AG09309 (cell line): ENCODE data around the gene HTN3.
"Not testable (repeated sequence)": the region's sequence is repeated elsewhere in the genome, so short reads cannot be mapped to it uniquely, and the experiment has no call there.

Source experiments
- DNase-seq: peaks from one replicate; pipeline ENCODE4 v3.0.0-alpha.2; 2010; ENCODE audit warnings: low read depth
- H3K4me3 ChIP-seq: 2 replicates; pipeline ENCODE4 v1.5.1; 2011; ENCODE audit warnings: mild to moderate bottlenecking, low read depth, low read length, moderate library complexity; ENCODE audit not compliant: control insufficient read depth
- CTCF ChIP-seq: IDR thresholded peaks from 2 replicates; pipeline ENCODE4 v1.5.1; 2011; ENCODE audit warnings: mild to moderate bottlenecking, low read depth, low read length, inconsistent platforms; ENCODE audit not compliant: insufficient read depth, control insufficient read depth; ENCODE audit errors: missing control alignments

HTN3 gene

GRCh38 chr4:70000711-70001110 is 27.5 kb upstream of the HTN3 start:
- no peak for TF ChIP-seq CTCF
- H3K4me3 ChIP-seq, result no peak overlapping the region
- no peak for DNase-seq

- no peak for DNase-seq
- no peak for TF ChIP-seq CTCF
- no peak overlapping the region for H3K4me3 ChIP-seq
These were observed 25.8 kb upstream of the HTN3 start for GRCh38 chr4:70002507-70002906.

- H3K4me3 ChIP-seq, result no peak overlapping the region
- no peak for TF ChIP-seq CTCF
- no peak for DNase-seq
These were observed 19.5 kb upstream of the HTN3 start for GRCh38 chr4:70008771-70009170.

GRCh38 chr4:70019006-70019405 is 9.3 kb upstream of the HTN3 start:
- DNase-seq, H3K4me3 ChIP-seq: not testable (repeated sequence)

- DNase-seq, result no peak
- H3K4me3 ChIP-seq, result no peak overlapping the region
- TF ChIP-seq CTCF, result no peak
These were observed 5.0 kb upstream of the HTN3 start for GRCh38 chr4:70023218-70023617.

- no peak for TF ChIP-seq CTCF
- H3K4me3 ChIP-seq, result no peak overlapping the region
- DNase-seq, result no peak
These were observed 1.2 kb upstream of the HTN3 start for GRCh38 chr4:70027011-70027410.

- DNase-seq, result not testable (repeated sequence)
These were observed 9.3 kb downstream of the HTN3 start for GRCh38 chr4:70037559-70037958.

GRCh38 chr4:70039928-70040327 is 11.7 kb downstream of the HTN3 start:
- DNase-seq, H3K4me3 ChIP-seq: not testable (repeated sequence)

More at GRCh38 chr4:70037559-70037958, 9.3 kb downstream of the HTN3 start:
- H3K4me3 ChIP-seq, result not testable (repeated sequence)
